Tongue (tissue), 2 donors: ENCODE measurements around the gene C1orf56. TPM values are rescaled to one million over a fixed set of nuclear protein-coding genes. Genes with fewer than 3 reads are reported as not detected.

Source experiments
- DNase-seq: peaks from one replicate; pipeline ENCODE4 v3.0.0-alpha.2; 2015
- total RNA-seq: library from RNA; depleted of rRNA; stranded (reverse); fragments of >200 nt; gene quantifications from one replicate; pipeline ENCODE4 v1.2.3, GENCODE V29; 2014

Gene C1orf56
- 2.9 TPM for total RNA-seq

GRCh38 chr1:151047591-151047924, at the start of gene C1orf56:
TSS of gene C1orf56 (plus strand) at chr1:151047751. CDS start at chr1:151047848, 97 bp downstream.
- peak; percentile 84 for DNase-seq

GRCh38 chr1:150997949-150998348, 49.6 kb upstream of the C1orf56 start:
- DNase-seq = no peak

GRCh38 chr1:150999051-150999674, 48.4 kb upstream of the C1orf56 start:
- no peak for DNase-seq

- DNase-seq = no peak
These were observed 47.6 kb upstream of the C1orf56 start for GRCh38 chr1:150999926-151000325.

GRCh38 chr1:151000408-151000807, 47.1 kb upstream of the C1orf56 start:
- no peak for DNase-seq

GRCh38 chr1:151001602-151002001, 45.9 kb upstream of the C1orf56 start:
- DNase-seq = no peak

GRCh38 chr1:151002051-151002450, 45.5 kb upstream of the C1orf56 start:
- no peak for DNase-seq

GRCh38 chr1:151002611-151003010, 44.9 kb upstream of the C1orf56 start:
- no peak for DNase-seq

GRCh38 chr1:151003180-151003579, 44.4 kb upstream of the C1orf56 start:
- DNase-seq = no peak

GRCh38 chr1:151005729-151006319, 41.7 kb upstream of the C1orf56 start:
- peak; percentile 18 for DNase-seq

GRCh38 chr1:151006327-151007052, 41.1 kb upstream of the C1orf56 start, which contains the start of gene MINDY1:
TSS of gene MINDY1 (minus strand) at chr1:151006902. CDS start at chr1:151002617, 4,285 bp downstream.
- DNase-seq = peak; percentile 94

GRCh38 chr1:151007853-151008243, 39.7 kb upstream of the C1orf56 start:
- no peak for DNase-seq

- DNase-seq = peak; percentile 98
These were observed 39.0 kb upstream of the C1orf56 start, which contains the start of gene PRUNE1 for GRCh38 chr1:151008244-151009205. TSS of gene PRUNE1 (plus strand) at chr1:151008449. CDS start at chr1:151008633, 184 bp downstream.

- DNase-seq = no peak
These were observed 38.4 kb upstream of the C1orf56 start for GRCh38 chr1:151009206-151009587.

GRCh38 chr1:151009674-151010345, 37.7 kb upstream of the C1orf56 start:
- DNase-seq = no peak

- DNase-seq = no peak
These were observed 37.2 kb upstream of the C1orf56 start for GRCh38 chr1:151010346-151010726.

GRCh38 chr1:151011154-151011850, 36.2 kb upstream of the C1orf56 start:
- DNase-seq = no peak

GRCh38 chr1:151012684-151013471, 34.7 kb upstream of the C1orf56 start:
- DNase-seq = no peak

- DNase-seq = peak; percentile 57
These were observed 34.0 kb upstream of the C1orf56 start for GRCh38 chr1:151013518-151013917.

GRCh38 chr1:151024540-151025146, 22.9 kb upstream of the C1orf56 start:
- DNase-seq = peak; percentile 83
